ENCODE data around the gene GALNT17. TPM values are rescaled to one million over a fixed set of nuclear protein-coding genes. Genes with fewer than 3 reads are reported as not detected.

Gene GALNT17
- total RNA-seq, 2 experiments from 2014 or later = not detected

DNA sequence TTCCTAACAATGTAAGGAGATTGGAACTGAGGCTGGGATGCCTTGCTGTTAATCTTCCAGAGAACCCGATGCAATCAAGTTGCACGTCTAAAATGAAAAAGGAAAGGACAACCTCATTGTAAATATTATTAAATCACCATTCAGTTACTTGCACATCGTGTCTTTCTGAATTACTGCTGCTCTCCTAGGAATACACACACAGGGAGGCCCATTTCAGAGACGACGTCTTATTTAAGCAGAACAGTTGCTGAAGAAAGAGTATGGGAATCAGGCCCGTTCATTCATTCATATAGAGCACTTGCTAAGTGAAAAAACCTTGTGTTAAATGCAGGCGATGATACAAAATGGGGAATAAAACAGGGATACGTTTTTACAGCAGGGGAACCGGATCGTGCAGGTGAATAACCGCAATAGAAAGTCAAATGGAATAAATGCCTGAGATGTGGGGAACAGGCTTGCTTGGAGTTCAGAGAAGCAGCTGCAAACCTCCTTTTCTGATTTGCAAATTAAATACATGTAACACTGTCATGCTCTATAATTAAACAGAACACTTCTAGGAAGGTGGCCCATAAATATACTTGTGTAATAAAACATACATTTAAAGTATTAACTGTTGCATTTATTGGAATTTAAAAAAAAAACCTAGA is 409.9 kb downstream of the GALNT17 start:
- intact Hi-C loops (cut with DNase I, micrococcal nuclease) = no loop called here
- Mint-ChIP-seq H3K36me3 (ENCODE audit: low read depth) (no peaks in the 10 kb centered on the region), H3K27ac (no peak overlapping the region), H3K4me3 (no peak overlapping the region), H3K4me1 (no peaks in the 10 kb centered on the region), H3K27me3 (no peaks in the 10 kb centered on the region), H3K9me3 (ENCODE audit: low read depth) (peaks cover 5% of the 10 kb centered on the region)
- ChIA-PET POLR2A (no interaction called here), CTCF (interaction anchor here (0.6 kb wide), 1 partner anchor 62 kb away, joined by 3 read pairs; no protein-coding TSS in a partner anchor)
- ATAC-seq (no peak), DNase-seq (no peak)

DNA sequence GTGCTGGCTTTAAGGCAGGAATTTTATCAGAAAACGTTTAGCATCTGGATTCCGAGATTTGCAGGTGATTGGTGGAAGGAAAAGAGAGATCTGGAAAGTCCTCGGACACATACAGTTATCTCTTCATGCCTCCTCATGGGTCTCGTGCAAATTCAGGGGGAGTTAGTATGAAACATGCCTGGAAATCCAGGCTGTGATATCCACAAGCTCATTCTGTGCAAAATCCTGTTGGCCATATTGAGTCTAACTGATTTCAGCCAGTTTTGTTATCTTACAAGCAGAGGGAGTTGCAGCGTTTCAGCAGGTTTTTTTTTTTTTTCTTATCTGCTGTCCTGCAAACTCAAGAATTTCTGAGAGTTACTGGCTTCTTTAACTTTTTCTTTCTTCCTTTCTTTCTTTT is 411.5 kb downstream of the GALNT17 start:
- POLR2A ChIA-PET = no interaction called here
- DNase-seq (no peak), ATAC-seq (no peak)
- no peaks in the 10 kb centered on the region for H3K27me3 Mint-ChIP-seq
- CTCF ChIA-PET = interaction anchor here (0.6 to 0.7 kb wide), 2 partner anchors 16 to 193 kb away, joined by 3 read pairs; no protein-coding TSS in a partner anchor
- no peaks in the 10 kb centered on the region for H3K4me1 Mint-ChIP-seq
- intact Hi-C loops (cut with DNase I, micrococcal nuclease) = no loop called here
- no peak overlapping the region for H3K27ac Mint-ChIP-seq
- H3K36me3 Mint-ChIP-seq (ENCODE audit: low read depth) = no peaks in the 10 kb centered on the region
- no peak overlapping the region for H3K4me3 Mint-ChIP-seq
- peaks cover 5% of the 10 kb centered on the region for H3K9me3 Mint-ChIP-seq (ENCODE audit: low read depth)

DNA sequence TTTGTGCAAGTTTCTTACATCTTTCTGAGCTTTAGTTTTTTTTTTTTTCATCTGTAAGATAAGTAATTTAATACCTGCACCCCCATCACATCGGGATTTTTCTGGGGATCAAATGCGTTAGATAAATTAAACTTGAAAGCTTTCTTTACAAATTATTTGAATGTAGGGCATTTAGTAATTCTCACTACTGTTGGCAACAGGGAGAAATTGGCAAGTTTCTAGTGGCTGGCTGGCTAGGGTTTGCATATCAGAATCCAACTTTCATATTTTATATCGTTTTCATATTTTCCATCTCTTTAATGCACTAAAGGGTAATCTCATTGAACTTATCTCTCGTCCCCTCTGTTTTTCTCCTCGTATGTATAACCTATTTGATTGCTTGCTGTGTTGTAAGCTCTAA is 412.9 kb downstream of the GALNT17 start:
- ATAC-seq (no peak), DNase-seq (no peak)
- H3K27ac Mint-ChIP-seq = no peak overlapping the region
- peaks cover 5% of the 10 kb centered on the region for H3K9me3 Mint-ChIP-seq (ENCODE audit: low read depth)
- no peaks in the 10 kb centered on the region for H3K36me3 Mint-ChIP-seq (ENCODE audit: low read depth)
- no peaks in the 10 kb centered on the region for H3K27me3 Mint-ChIP-seq
- intact Hi-C loops (cut with DNase I, micrococcal nuclease) = no loop called here
- ChIA-PET CTCF (no interaction called here), POLR2A (no interaction called here)
- H3K4me1 Mint-ChIP-seq = no peaks in the 10 kb centered on the region
- no peak overlapping the region for H3K4me3 Mint-ChIP-seq

DNA sequence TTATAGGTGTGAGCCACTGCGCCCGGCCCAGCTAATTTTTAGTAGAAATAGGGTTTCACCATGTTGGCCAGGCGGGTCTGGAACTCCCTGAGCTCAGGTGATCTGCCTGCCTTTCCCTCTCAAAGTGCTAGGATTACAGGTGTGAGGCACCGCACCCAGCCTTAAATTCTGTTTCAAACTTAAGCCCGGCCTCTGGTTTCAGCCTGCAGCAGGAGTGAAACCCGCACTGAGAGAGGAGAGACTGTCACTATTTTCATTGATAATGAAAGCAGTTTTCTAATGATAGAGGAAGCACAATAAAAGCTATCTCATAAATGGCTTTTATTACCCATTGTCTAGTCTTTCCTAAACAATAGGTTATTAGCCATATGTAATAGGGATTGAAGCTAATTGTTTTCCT is 415.5 kb downstream of the GALNT17 start:
- intact Hi-C loops (cut with DNase I, micrococcal nuclease) = no loop called here
- Mint-ChIP-seq H3K27me3 (no peaks in the 10 kb centered on the region), H3K4me1 (no peaks in the 10 kb centered on the region), H3K9me3 (ENCODE audit: low read depth) (peaks cover 5% of the 10 kb centered on the region), H3K4me3 (no peak overlapping the region), H3K36me3 (ENCODE audit: low read depth) (no peaks in the 10 kb centered on the region), H3K27ac (no peak overlapping the region)
- DNase-seq = no peak
- POLR2A ChIA-PET = no interaction called here
- CTCF ChIA-PET = no interaction called here
- no peak for ATAC-seq

DNA sequence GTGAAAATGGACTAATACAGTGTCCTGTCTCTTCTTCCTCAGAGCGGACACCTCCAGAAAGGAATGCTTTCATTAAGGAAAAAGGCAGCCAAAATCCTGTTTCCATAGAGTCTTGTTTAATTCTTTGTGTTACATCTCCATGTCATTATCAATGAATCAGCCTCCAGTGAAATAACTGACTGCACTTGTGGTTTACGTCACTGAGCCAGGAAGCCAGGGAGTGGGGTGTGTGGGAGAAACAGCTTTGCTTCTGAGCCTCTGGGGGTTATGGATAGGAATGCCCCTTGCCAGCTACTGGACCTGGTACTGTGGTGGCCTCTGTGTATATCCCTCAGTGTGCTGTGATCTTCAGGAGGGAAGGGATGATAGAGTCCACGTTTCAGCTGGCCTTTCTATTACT is 416.8 kb downstream of the GALNT17 start:
- H3K36me3 Mint-ChIP-seq (ENCODE audit: low read depth) = no peaks in the 10 kb centered on the region
- DNase-seq (no peak), ATAC-seq (no peak)
- peaks cover 5% of the 10 kb centered on the region for H3K9me3 Mint-ChIP-seq (ENCODE audit: low read depth)
- POLR2A ChIA-PET = no interaction called here
- CTCF ChIA-PET = interaction anchor here (0.6 kb wide), 1 partner anchor 191 kb away, joined by 3 read pairs; no protein-coding TSS in a partner anchor
- H3K4me1 Mint-ChIP-seq = no peaks in the 10 kb centered on the region
- intact Hi-C loops (cut with DNase I, micrococcal nuclease) = no loop called here
- no peak overlapping the region for H3K27ac Mint-ChIP-seq
- H3K27me3 Mint-ChIP-seq = no peaks in the 10 kb centered on the region
- H3K4me3 Mint-ChIP-seq = no peak overlapping the region

DNA sequence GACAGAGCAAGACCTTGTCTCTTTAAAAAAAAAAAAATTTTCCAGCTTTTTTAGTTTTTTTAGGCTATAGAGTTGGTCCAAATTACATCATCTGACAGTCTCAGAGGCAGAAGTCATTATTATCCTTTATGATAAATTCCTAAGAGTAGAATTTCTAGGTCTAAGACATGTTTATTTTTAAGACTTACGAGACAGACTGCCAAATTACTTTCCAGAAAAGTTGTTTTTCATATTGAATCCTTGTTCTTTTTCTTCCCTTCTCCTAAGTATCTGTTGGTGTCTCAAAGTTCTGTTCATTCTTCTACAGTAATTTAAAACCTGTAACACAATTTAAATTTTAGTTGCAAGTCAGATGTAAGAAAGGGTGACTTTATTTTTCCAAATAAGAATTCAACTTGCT is 421.4 kb downstream of the GALNT17 start:
- no peak for DNase-seq

DNA sequence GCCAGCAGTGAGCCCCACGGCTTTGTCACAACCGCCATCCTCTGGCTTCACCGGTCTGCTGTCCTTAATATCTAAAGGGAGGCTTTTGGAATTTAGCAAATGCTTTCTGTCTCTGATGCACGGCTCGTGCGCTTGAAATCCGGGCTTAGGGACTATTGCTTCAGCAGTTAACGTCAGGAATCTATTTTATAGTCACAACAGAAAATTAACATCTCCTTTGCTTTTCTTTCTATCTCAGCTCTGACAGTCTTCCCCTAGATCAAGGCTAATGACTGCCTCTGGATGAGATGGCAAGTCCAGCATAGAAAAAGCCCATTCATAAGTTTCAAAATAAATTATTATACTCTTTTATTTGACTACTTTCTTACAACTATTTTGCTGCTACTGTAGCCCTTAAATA is 423.8 kb downstream of the GALNT17 start:
- Mint-ChIP-seq H3K9me3 (ENCODE audit: low read depth) (peaks cover 5% of the 10 kb centered on the region), H3K4me3 (no peak overlapping the region), H3K27me3 (no peaks in the 10 kb centered on the region), H3K4me1 (no peaks in the 10 kb centered on the region), H3K36me3 (ENCODE audit: low read depth) (no peaks in the 10 kb centered on the region), H3K27ac (no peak overlapping the region)
- POLR2A ChIA-PET = no interaction called here
- no peak for ATAC-seq
- CTCF ChIA-PET = no interaction called here
- intact Hi-C loops (cut with DNase I, micrococcal nuclease) = no loop called here
- no peak for DNase-seq

More for the DNA sequence above, 421.4 kb downstream of the GALNT17 start:
- ATAC-seq = no peak
- intact Hi-C loops (cut with DNase I, micrococcal nuclease) = no loop called here
- CTCF ChIA-PET = no interaction called here
- no peaks in the 10 kb centered on the region for H3K27me3 Mint-ChIP-seq
- H3K4me3 Mint-ChIP-seq = no peak overlapping the region
- POLR2A ChIA-PET = no interaction called here
- no peak overlapping the region for H3K27ac Mint-ChIP-seq
- no peaks in the 10 kb centered on the region for H3K36me3 Mint-ChIP-seq (ENCODE audit: low read depth)
- H3K4me1 Mint-ChIP-seq = no peaks in the 10 kb centered on the region
- peaks cover 5% of the 10 kb centered on the region for H3K9me3 Mint-ChIP-seq (ENCODE audit: low read depth)

DNA sequence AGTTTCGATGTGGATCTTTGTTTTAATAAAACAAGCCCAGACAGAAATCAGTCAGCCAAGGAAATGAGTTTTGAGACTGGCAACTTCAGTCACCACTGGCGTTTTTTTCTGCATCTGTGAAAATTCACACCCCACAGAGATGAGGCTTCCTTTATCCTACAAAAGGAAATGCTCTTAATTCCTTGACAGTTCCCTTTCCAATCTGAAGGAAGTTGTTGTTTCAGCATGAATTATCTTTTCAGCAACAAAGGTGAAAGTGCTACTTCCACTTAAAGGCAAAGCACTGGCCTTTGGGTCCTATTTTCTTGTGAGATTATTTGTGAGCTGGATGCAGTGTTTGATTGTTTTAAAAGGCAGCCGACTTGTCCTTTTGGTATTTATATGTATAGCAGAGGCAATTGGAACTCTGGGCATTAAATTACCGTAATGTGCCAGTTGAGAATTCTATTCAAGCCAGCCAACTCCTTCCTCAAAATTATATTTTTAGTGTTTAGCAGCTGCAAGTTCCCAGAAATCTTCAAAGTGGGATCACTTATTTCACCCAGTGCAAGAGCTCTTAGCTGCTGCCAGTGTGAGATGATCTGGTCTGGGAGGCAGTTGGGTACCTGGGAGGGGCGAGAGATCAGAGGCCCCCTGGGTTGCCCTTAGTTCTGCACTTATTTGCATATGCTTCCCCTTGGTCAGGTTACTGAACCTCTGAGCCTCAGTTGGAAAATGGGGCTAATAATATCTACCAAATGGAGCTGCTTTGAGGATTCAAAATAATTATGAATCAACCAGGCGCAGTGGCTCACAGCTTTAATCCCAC is 427.1 kb downstream of the GALNT17 start:
- POLR2A ChIA-PET = no interaction called here
- no peak for ATAC-seq
- CTCF ChIA-PET = no interaction called here
- Mint-ChIP-seq H3K9me3 (ENCODE audit: low read depth) (no peaks in the 10 kb centered on the region), H3K4me1 (no peaks in the 10 kb centered on the region), H3K27me3 (no peaks in the 10 kb centered on the region), H3K36me3 (ENCODE audit: low read depth) (no peaks in the 10 kb centered on the region), H3K4me3 (no peak overlapping the region), H3K27ac (no peak overlapping the region)
- intact Hi-C loops (cut with DNase I, micrococcal nuclease) = no loop called here
- no peak for DNase-seq

DNA sequence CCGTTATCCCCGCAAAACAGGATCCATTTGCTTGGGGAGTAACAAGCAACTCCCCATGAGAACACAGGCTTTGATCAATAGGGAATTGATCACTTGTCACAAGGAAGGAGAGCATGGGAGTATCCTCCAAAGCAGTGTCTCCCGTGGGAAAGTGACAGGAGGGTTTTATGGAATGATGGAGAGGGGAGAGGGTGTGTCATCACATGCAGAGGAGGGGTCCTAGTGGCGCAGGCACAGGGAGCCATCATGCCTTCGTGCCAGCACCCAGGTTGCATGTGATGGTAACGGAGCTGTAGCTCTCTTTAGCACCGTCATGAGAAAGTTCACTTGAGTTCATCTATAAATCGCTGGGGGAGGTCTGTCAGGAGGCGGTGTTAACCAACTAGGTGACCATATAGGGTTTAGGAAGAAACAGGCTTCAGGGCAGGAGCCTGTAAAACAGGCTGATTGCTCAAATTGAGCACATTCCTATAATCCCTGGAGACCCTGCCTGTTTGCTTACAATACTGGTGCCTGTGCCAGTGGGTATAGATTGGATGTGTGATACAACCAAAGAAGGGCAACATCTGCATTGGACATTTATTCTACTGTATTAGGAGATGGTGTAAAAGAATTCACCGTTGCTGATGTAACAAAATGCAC is 428.5 kb downstream of the GALNT17 start:
- intact Hi-C loops (cut with DNase I, micrococcal nuclease) = no loop called here
- Mint-ChIP-seq H3K27ac (no peak overlapping the region), H3K27me3 (no peaks in the 10 kb centered on the region), H3K9me3 (ENCODE audit: low read depth) (no peaks in the 10 kb centered on the region), H3K4me3 (no peak overlapping the region), H3K36me3 (ENCODE audit: low read depth) (no peaks in the 10 kb centered on the region), H3K4me1 (no peaks in the 10 kb centered on the region)
- ChIA-PET POLR2A (no interaction called here), CTCF (no interaction called here)
- DNase-seq = no peak
- ATAC-seq = no peak

DNA sequence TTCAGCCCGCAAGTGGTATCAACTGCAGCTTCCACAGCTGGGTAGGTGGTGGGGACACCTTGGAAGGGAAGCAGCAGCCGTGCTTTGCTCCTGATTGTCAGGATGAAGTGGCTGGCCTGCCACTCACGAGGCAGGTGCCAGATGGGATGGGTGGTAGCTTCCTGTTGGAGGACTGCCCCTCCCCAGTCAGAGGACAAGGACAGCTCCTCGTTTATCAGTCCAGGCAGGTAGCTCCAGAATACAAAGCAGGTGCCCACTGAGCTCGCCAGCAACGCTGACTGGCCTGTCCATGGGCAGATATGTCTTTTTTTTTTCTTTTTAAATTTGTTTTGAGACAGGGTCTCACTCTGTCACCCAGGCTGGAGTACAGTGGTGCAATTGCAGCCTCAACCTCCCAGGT is 431.3 kb downstream of the GALNT17 start:
- POLR2A ChIA-PET = no interaction called here
- CTCF ChIA-PET = no interaction called here
- Mint-ChIP-seq H3K27ac (no peak overlapping the region), H3K4me3 (no peak overlapping the region), H3K27me3 (no peaks in the 10 kb centered on the region), H3K4me1 (no peaks in the 10 kb centered on the region), H3K9me3 (ENCODE audit: low read depth) (no peaks in the 10 kb centered on the region), H3K36me3 (ENCODE audit: low read depth) (no peaks in the 10 kb centered on the region)
- DNase-seq (no peak), ATAC-seq (no peak)
- intact Hi-C loops (cut with DNase I, micrococcal nuclease) = no loop called here

DNA sequence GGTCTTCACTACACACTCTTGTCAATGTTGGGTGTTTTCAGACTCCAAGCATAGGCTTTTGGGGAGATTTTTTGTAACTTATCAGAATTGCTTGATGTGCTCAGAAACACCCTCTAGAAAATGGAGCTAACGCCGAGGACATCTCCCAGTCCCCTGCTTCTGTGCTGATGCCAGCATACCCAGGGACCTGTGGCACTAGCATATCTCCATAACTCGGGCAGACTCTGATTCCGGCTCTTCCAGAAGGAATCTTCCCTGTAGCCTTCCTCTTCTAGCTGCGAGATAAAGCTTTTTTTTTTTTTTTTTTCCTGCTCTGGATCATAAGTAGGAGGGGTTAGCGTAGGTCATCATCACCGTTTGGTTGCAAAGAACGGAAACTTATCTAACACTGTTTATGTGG is 434.4 kb downstream of the GALNT17 start:
- H3K27ac Mint-ChIP-seq = no peak overlapping the region
- H3K27me3 Mint-ChIP-seq = no peaks in the 10 kb centered on the region
- intact Hi-C loops (cut with DNase I, micrococcal nuclease) = no loop called here
- ATAC-seq = no peak
- no peaks in the 10 kb centered on the region for H3K36me3 Mint-ChIP-seq (ENCODE audit: low read depth)
- H3K4me1 Mint-ChIP-seq = no peaks in the 10 kb centered on the region
- peaks cover 4% of the 10 kb centered on the region for H3K9me3 Mint-ChIP-seq (ENCODE audit: low read depth)
- no peak overlapping the region for H3K4me3 Mint-ChIP-seq
- ChIA-PET CTCF (no interaction called here), POLR2A (no interaction called here)
- DNase-seq = no peak

DNA sequence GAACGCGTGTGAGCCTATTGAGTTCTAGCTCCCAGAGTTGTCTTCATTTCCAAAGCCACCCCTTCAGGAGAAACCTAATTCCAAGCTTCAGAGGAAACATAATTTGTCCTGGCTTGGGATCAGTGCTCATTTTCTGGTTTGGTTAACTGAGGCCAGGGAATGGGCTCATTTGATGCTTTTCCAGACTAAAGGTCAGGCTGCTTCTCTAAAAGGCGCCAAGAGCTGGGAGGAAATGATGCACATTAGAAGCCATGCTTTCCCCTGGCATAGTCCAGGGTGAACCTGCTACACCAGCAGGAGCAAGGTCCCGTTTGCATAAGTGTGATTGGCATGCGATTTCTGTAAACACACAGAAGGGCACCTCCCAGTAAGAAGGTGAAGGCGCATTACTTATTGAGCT is 435.0 kb downstream of the GALNT17 start:
- CTCF ChIA-PET = no interaction called here
- POLR2A ChIA-PET = no interaction called here
- intact Hi-C loops (cut with DNase I, micrococcal nuclease) = no loop called here
- Mint-ChIP-seq H3K27me3 (no peaks in the 10 kb centered on the region), H3K36me3 (ENCODE audit: low read depth) (no peaks in the 10 kb centered on the region), H3K27ac (no peak overlapping the region), H3K4me1 (no peaks in the 10 kb centered on the region), H3K4me3 (no peak overlapping the region), H3K9me3 (ENCODE audit: low read depth) (peaks cover 4% of the 10 kb centered on the region)
- ATAC-seq (no peak), DNase-seq (no peak)
